Measurements from ENCODE around the gene RASL12.

- TF ChIP-seq POLR2A (IDR thresholded peaks at IDR 0.05) = no peak
- TF ChIP-seq CTCF (IDR thresholded peaks at IDR 0.05) = no peak
- no peak for TF ChIP-seq POLR2AphosphoS5 (IDR thresholded peaks at IDR 0.05)
- no peak for TF ChIP-seq EP300 (IDR thresholded peaks at IDR 0.05)
Observed at GRCh38 chr15:65052956-65053355, 14.8 kb downstream of the RASL12 start.

Measured in sigmoid colon (tissue), 4 donors.